Endothelial cell (in vitro differentiated cells): ENCODE measurements around the gene EPHA2. TPM values are rescaled to one million over a fixed set of nuclear protein-coding genes. Genes with fewer than 3 reads are reported as not detected.

Experiments
- DNase-seq: peaks from one replicate; pipeline ENCODE4 v3.0.0; 2021; ENCODE audit warnings: low spot score
- H3K27ac Mint-ChIP-seq: one replicate; pipeline ENCODE4 v1.8.0; 2021; ENCODE audit warnings: mixed read lengths, inconsistent platforms; ENCODE audit not compliant: unreplicated experiment
- H3K27me3 Mint-ChIP-seq: one replicate; pipeline ENCODE4 v1.8.0; 2021; ENCODE audit warnings: mild to moderate bottlenecking, moderate library complexity, mixed read lengths, inconsistent platforms; ENCODE audit not compliant: unreplicated experiment
- H3K36me3 Mint-ChIP-seq: one replicate; pipeline ENCODE4 v1.8.0; 2021; ENCODE audit warnings: mild to moderate bottlenecking, low read depth, mixed read lengths, inconsistent platforms; ENCODE audit not compliant: unreplicated experiment
- H3K4me1 Mint-ChIP-seq: one replicate; pipeline ENCODE4 v1.8.0; 2021; ENCODE audit warnings: mild to moderate bottlenecking, mixed read lengths, inconsistent platforms; ENCODE audit not compliant: unreplicated experiment
- H3K4me3 Mint-ChIP-seq: one replicate; pipeline ENCODE4 v1.8.0; 2021; ENCODE audit warnings: mild to moderate bottlenecking, mixed read lengths, inconsistent platforms; ENCODE audit not compliant: unreplicated experiment
- H3K9me3 Mint-ChIP-seq: one replicate; pipeline ENCODE4 v1.8.0; 2021; ENCODE audit warnings: mixed read lengths, inconsistent platforms; ENCODE audit not compliant: unreplicated experiment
- total RNA-seq: library from RNA; stranded (reverse); fragmentation: NEBNext Ultra II Directional; extraction: Animal tissue kit (Norgen Biotek cat#: 25700); gene quantifications from one replicate; pipeline ENCODE4 v1.2.1, GENCODE V29; 2021; ENCODE audit not compliant: unreplicated experiment
- TF ChIP-seq, protein P1 (sequence below): fragments of 200-600 bp; sonication (generic); IDR thresholded peaks from one replicate; pipeline ENCODE4 v1.5.0; 2021; ENCODE audit warnings: antibody characterized with exemption; ENCODE audit not compliant: unreplicated experiment

The EPHA2 gene
- total RNA-seq, 1 donor from 2014 or later = 109 TPM

DNA sequence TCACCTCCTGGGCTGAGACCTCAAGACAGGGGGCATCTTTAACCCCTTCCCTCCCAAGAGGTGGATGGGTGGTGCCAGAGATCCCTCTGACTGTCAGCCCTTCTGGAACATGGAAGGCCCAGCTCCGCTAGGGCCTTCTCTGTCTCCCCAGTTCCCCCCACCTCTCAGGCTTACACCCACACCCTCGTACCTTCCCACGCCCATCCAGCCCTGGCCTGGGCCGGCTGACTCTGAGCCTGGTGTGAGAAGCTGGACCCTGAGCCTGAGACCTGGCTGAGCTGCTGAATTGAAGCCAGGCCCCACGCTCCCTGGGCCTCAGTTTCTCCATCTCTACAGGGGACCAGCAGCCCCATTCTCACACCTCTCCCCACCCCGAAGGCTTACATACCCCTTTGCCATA lies 5.4 kb downstream of the EPHA2 start:
- Mint-ChIP-seq H3K27me3 (peaks cover 17% of the 10 kb centered on the region), H3K4me3 (peak overlapping the region; percentile 78), H3K27ac (peak overlapping the region; percentile 95), H3K36me3 (peaks cover 35% of the 10 kb centered on the region), H3K4me1 (peaks cover 59% of the 10 kb centered on the region), H3K9me3 (no peaks in the 10 kb centered on the region)
- no peak for DNase-seq
- TF ChIP-seq, protein P1, sequence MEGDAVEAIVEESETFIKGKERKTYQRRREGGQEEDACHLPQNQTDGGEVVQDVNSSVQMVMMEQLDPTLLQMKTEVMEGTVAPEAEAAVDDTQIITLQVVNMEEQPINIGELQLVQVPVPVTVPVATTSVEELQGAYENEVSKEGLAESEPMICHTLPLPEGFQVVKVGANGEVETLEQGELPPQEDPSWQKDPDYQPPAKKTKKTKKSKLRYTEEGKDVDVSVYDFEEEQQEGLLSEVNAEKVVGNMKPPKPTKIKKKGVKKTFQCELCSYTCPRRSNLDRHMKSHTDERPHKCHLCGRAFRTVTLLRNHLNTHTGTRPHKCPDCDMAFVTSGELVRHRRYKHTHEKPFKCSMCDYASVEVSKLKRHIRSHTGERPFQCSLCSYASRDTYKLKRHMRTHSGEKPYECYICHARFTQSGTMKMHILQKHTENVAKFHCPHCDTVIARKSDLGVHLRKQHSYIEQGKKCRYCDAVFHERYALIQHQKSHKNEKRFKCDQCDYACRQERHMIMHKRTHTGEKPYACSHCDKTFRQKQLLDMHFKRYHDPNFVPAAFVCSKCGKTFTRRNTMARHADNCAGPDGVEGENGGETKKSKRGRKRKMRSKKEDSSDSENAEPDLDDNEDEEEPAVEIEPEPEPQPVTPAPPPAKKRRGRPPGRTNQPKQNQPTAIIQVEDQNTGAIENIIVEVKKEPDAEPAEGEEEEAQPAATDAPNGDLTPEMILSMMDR = no peak

DNA sequence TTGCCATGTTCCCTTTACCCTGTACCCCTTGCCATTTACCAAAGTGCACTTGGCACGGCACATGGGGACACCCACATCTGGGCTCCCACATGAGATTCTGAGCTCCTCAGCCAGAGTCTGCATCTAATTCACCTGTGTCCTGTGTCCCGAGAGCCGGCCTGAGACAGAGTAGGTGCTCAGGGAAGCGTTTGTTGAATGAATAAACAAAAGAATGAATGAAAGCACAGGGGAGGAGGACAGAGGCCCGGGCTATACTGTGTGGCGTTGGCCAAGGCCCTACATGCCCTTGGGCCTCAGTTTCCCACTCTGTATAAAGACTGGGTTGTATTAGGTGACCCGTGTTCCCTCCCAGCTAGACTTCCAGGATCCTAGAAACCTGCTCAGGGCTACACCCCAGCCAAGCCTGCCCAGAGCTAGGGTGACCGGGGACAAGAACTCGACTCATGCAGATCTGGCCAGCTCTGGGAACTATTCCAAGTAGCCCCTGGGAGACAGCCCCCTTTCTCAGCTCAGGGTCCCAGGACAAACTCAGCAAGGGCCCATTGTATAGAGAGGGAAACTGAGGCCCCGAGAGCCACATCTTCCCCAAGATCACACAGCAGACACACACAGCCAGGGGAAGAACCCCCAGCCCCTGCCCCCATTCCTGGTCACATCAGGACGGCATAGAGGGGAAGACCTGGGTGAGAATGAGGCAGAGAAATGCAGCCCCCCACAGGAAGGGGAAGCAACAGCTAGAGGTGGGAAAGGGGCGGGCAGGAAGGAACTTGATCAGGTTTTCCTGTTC lies 6.0 kb downstream of the EPHA2 start:
- DNase-seq = no peak
- peaks cover 35% of the 10 kb centered on the region for H3K36me3 Mint-ChIP-seq
- H3K27ac Mint-ChIP-seq = peak overlapping the region; percentile 95
- H3K4me3 Mint-ChIP-seq = peak overlapping the region; percentile 79
- TF ChIP-seq, protein P1 = no peak
- peaks cover 63% of the 10 kb centered on the region for H3K4me1 Mint-ChIP-seq
- H3K27me3 Mint-ChIP-seq = peaks cover 17% of the 10 kb centered on the region
- H3K9me3 Mint-ChIP-seq = no peaks in the 10 kb centered on the region

DNA sequence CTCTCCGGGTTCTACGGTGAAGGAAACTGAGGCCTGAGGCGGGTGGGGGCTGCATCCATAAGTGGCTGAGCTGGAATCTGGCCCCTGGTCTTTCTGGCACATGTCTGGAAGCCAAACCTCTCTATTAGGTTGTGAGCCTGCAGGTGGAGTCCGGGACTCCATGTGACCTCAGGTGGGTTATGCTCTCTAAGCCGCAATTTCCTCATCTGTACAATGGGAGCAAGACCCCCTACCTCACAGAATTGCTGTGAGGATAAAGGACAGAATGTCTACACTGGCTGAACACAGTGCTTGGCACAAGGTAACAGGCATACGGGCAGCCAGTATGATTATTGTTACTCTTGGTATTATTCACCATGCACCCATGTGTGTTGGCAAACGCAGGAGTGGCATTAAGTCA lies 6.7 kb downstream of the EPHA2 start:
- peaks cover 17% of the 10 kb centered on the region for H3K27me3 Mint-ChIP-seq
- no peaks in the 10 kb centered on the region for H3K9me3 Mint-ChIP-seq
- H3K27ac Mint-ChIP-seq = peak overlapping the region; percentile 88
- TF ChIP-seq, protein P1 = no peak
- peak overlapping the region; percentile 85 for H3K4me3 Mint-ChIP-seq
- DNase-seq = no peak
- H3K4me1 Mint-ChIP-seq = peaks cover 68% of the 10 kb centered on the region
- H3K36me3 Mint-ChIP-seq = peaks cover 35% of the 10 kb centered on the region

DNA sequence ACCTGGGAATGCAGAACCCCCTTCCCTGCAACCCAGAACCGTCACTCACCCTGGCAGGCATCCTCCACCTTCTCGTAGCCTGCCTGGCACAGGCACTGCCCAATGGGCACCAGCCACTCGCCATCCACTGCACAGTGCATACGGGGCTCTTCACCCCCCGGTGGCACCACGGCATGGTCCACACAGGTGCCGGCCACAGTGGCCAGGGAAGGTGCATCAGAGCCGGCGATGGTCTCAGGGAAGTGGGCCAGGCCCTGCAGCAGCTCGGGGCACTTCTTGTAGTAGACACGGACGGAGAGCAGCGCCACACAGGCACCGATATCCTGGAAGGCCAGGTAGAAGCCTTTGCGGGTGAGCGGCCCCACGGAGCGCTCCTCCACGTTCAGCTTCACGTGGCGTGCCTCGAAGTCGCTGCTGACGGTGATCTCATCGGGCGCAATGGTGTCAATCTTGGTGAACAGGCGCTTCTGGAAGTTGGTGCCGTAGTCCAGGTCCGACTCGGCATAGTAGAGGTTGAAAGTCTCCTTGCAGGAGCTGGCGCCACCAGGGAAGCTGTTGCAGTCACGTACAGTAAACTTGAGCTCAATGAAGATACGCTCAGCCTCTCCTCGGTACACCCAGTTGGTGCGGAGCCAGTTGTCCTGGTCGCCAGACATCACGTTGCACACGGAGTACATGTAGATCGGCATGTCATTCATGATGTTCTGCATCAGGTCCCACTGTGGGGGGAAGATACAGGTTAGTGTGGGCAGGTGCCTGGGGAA lies 7.4 kb downstream of the EPHA2 start:
- peak overlapping the region; percentile 88 for H3K27ac Mint-ChIP-seq
- H3K36me3 Mint-ChIP-seq = peaks cover 35% of the 10 kb centered on the region
- H3K27me3 Mint-ChIP-seq = peaks cover 17% of the 10 kb centered on the region
- peak overlapping the region; percentile 85 for H3K4me3 Mint-ChIP-seq
- H3K4me1 Mint-ChIP-seq = peaks cover 68% of the 10 kb centered on the region
- TF ChIP-seq, protein P1 = no peak
- DNase-seq = no peak
- H3K9me3 Mint-ChIP-seq = no peaks in the 10 kb centered on the region
